ENCODE data around the gene VANGL1. TPM values are rescaled to one million over a fixed set of nuclear protein-coding genes. Genes with fewer than 3 reads are reported as not detected.

Gene VANGL1
- total and polyA plus RNA-seq, 3 experiments from 2014 or later = 3.0 to 3.3 (median 3.2) TPM

DNA sequence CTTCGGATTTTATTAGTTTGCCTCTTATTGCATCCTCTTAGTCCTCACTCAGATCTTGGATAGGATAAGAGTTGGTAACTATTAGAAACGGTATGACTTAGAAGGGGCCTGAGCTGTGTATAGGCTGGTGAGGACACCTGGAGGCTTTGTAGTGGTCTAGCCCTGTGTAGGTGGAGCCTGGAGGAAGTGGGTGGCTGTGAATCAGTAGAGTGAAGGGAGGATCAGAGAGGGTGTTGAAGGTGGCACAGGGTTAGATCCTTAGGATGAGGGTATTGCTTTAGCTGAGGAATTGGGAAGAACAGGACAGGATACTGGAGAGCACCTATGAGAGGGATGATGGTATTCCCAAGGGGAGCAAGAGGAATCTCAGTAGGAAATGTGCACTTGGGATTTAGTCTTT is 5.7 kb downstream of the VANGL1 start:
- Histone ChIP-seq H3K36me3 (ENCODE audit: insufficient read depth, low read length) (no peaks in the 10 kb centered on the region), H3K4me1 (ENCODE audit: insufficient read depth, low read length) (peaks cover 22% of the 10 kb centered on the region), H3K4me3 (ENCODE audit: low read length) (no peak overlapping the region), H3K27me3 (ENCODE audit: insufficient read depth, low read length, poor library complexity, severe bottlenecking) (no peaks in the 10 kb centered on the region), H3K27ac (ENCODE audit: low read depth, low read length) (no peak overlapping the region), H3K9me3 (ENCODE audit: low read length) (no peaks in the 10 kb centered on the region)
- ChIA-PET POLR2A (no interaction called here), CTCF (interaction anchor here (0.7 kb wide), 1 partner anchor 15 kb away, joined by 3 read pairs; no protein-coding TSS in a partner anchor)
- Mint-ChIP-seq H3K36me3 (peaks cover 0 to 2% (median 0%) of the 10 kb centered on the region in 3 donors), H3K4me3 (no peak overlapping the region), H3K9me3 (no peaks in the 10 kb centered on the region), H3K27ac (no peak overlapping the region), H3K27me3 (peaks cover 7 to 19% of the 10 kb centered on the region in 2 donors), H3K4me1 (peaks cover 9% of the 10 kb centered on the region in 3 donors)
- no peak for DNase-seq

DNA sequence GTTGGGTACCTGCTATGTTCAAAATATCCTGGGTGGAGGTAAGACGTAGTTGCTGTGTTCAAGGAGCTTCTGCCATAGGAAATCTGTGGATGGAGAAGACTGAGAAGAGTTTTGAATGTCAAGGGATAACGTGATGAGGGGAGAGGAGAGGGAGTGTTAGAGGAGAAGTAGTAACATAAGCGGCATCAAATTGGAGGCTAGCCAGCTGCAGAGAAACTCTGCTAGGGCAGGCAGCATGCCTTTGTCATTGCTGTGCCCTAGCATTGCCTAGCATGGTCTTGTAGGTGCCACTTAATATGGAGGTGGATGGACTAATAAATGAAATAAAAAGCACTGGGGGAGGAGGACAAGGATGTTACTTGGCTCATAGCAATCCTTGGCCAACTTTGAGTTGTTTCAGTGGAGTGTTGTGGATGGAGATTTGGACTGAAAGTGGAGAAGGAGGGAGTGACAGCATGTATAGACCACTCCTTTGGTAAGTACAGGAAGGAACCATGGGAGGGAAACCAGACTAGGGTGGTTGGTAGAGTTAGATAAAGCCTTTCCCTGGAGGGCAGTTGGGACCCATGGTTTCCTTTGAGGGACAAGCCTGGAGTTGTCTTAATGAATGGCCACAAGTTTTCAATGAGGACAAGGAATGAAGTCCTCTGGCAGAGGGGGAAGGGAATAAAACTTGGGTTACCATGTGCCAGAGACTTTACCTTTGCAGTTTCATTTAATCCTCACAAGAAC is 6.3 kb downstream of the VANGL1 start:
- peak overlapping the region; percentile 20 for H3K27ac ChIP-seq (ENCODE audit: low read depth, low read length)

DNA sequence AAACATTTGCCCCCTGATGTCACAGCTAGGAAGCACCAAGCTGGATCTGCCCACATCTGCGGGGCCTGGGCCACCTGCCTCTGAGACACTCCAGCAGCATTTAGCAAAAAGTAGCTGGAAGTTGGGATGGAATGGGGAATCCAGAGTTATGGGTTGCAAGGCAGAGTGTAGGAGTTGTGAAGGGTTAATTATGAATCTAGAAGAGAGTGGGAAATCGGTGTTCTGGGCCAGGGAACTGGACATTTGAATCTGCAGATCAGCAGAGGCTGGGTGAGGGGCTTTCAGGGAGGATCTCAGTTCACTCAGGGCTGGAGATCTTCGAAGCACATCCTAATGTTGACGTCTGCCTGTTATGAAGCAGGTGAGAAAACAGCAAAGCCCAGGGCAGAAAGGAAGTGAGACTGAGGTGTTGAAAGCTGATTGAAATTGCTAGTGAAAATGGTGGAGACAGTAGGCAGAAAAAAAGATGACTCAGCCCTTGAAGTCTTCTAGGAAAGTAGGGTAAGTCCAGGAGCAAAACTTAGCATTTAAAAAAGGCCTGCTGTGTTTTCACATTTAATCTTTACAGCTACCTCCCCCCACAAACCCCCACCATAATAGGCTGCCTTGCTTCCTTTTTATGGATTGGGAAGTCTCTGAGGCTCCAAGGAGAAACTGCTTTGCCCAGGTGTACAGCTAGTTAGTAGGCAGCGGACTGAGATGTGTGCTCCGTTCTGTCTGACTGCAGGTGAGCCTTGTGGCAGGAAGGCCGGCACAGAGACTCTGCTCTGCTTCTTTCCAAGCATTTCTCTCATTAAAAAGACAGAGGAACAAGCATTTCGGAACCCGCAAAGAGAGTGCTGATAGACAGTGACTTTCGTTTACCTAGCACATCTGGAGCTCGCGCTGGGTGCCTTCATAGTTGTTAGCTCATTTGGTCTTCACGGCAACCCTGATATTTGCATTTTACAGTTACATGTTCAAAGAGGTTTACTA is 7.2 kb downstream of the VANGL1 start:
- H3K9me3 Mint-ChIP-seq = no peaks in the 10 kb centered on the region
- POLR2A ChIA-PET = no interaction called here
- H3K36me3 Mint-ChIP-seq = peaks cover 0 to 3% (median 0%) of the 10 kb centered on the region in 3 donors

More for the DNA sequence above, 6.3 kb downstream of the VANGL1 start:
- Histone ChIP-seq H3K4me1 (ENCODE audit: insufficient read depth, low read length) (peaks cover 22% of the 10 kb centered on the region), H3K4me3 (ENCODE audit: low read length) (no peak overlapping the region), H3K36me3 (ENCODE audit: insufficient read depth, low read length) (no peaks in the 10 kb centered on the region), H3K27me3 (ENCODE audit: insufficient read depth, low read length, poor library complexity, severe bottlenecking) (no peaks in the 10 kb centered on the region), H3K9me3 (ENCODE audit: low read length) (no peaks in the 10 kb centered on the region)
- peaks cover 0 to 3% (median 0%) of the 10 kb centered on the region in 3 donors for H3K36me3 Mint-ChIP-seq
- H3K27me3 Mint-ChIP-seq = peaks cover 1 to 14% of the 10 kb centered on the region in 2 donors
- no peaks in the 10 kb centered on the region for H3K9me3 Mint-ChIP-seq
- CTCF ChIA-PET = interaction anchor here (0.7 kb wide), 1 partner anchor 14 kb away, joined by 3 read pairs; no protein-coding TSS in a partner anchor
- no peak for DNase-seq
- no peak overlapping the region for H3K4me3 Mint-ChIP-seq
- H3K4me1 Mint-ChIP-seq = peaks cover 4% of the 10 kb centered on the region in 3 donors
- POLR2A ChIA-PET = no interaction called here
- H3K27ac Mint-ChIP-seq = no peak overlapping the region

DNA sequence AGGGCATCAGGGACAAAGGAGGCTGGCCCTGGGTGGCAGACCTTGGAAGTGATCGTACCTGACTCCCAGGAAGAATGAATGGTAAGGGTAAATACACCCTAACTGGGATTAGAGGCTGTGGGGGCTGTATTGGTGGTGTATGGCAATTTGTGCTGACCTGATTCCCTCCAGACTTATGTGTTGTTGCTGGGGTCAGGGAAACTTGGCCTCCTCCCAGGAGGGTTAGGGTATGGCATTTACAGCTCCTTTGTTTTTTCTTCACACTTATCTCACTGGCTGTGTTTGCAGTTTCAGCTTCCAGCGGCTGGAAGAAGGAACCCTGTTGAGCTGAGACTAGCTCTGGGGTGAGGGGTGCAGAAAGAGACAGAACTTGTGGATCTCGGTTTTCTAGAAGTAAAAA is 8.2 kb downstream of the VANGL1 start:
- peaks cover 15% of the 10 kb centered on the region for H3K4me1 ChIP-seq (ENCODE audit: insufficient read depth, low read length)
- CTCF ChIA-PET = no interaction called here
- H3K27ac Mint-ChIP-seq = no peak overlapping the region

More for the DNA sequence above, 7.2 kb downstream of the VANGL1 start:
- no peak overlapping the region for H3K4me3 Mint-ChIP-seq
- no peak overlapping the region for H3K27ac Mint-ChIP-seq
- no peak for DNase-seq
- Histone ChIP-seq H3K4me3 (ENCODE audit: low read length) (no peak overlapping the region), H3K27me3 (ENCODE audit: insufficient read depth, low read length, poor library complexity, severe bottlenecking) (no peaks in the 10 kb centered on the region), H3K9me3 (ENCODE audit: low read length) (no peaks in the 10 kb centered on the region), H3K4me1 (ENCODE audit: insufficient read depth, low read length) (peaks cover 15% of the 10 kb centered on the region), H3K36me3 (ENCODE audit: insufficient read depth, low read length) (no peaks in the 10 kb centered on the region), H3K27ac (ENCODE audit: low read depth, low read length) (peak overlapping the region; percentile 20)
- peaks cover 0 to 9% of the 10 kb centered on the region in 2 donors for H3K27me3 Mint-ChIP-seq
- no peaks in the 10 kb centered on the region for H3K4me1 Mint-ChIP-seq
- CTCF ChIA-PET = no interaction called here

GRCh38 chr1:115650961-115651360 is 9.2 kb downstream of the VANGL1 start:
- CTCF ChIA-PET = no interaction called here
- Mint-ChIP-seq H3K27ac (peak overlapping the region in 1 of 8 donors; percentile 77), H3K36me3 (peaks cover 0 to 3% (median 0%) of the 10 kb centered on the region in 3 donors), H3K4me3 (no peak overlapping the region), H3K9me3 (no peaks in the 10 kb centered on the region), H3K4me1 (peaks cover 0 to 3% (median 0%) of the 10 kb centered on the region in 3 donors), H3K27me3 (no peaks in the 10 kb centered on the region)
- no peaks in the 10 kb centered on the region for H3K36me3 ChIP-seq (ENCODE audit: insufficient read depth, low read length)
- POLR2A ChIA-PET = no interaction called here
- DNase-seq = no peak
- peak overlapping the region; percentile 33 for H3K27ac ChIP-seq (ENCODE audit: low read depth, low read length)
- no peaks in the 10 kb centered on the region for H3K27me3 ChIP-seq (ENCODE audit: insufficient read depth, low read length, poor library complexity, severe bottlenecking)
- H3K4me3 ChIP-seq (ENCODE audit: low read length) = no peak overlapping the region
- no peaks in the 10 kb centered on the region for H3K9me3 ChIP-seq (ENCODE audit: low read length)
- peaks cover 15% of the 10 kb centered on the region for H3K4me1 ChIP-seq (ENCODE audit: insufficient read depth, low read length)

More for the DNA sequence above, 8.2 kb downstream of the VANGL1 start:
- H3K27ac ChIP-seq (ENCODE audit: low read depth, low read length) = peak overlapping the region; percentile 33
- Mint-ChIP-seq H3K9me3 (no peaks in the 10 kb centered on the region), H3K4me1 (no peaks in the 10 kb centered on the region), H3K27me3 (peaks cover 0 to 2% of the 10 kb centered on the region in 2 donors), H3K4me3 (no peak overlapping the region), H3K36me3 (peaks cover 0 to 3% (median 0%) of the 10 kb centered on the region in 3 donors)
- no peaks in the 10 kb centered on the region for H3K36me3 ChIP-seq (ENCODE audit: insufficient read depth, low read length)
- H3K4me3 ChIP-seq (ENCODE audit: low read length) = no peak overlapping the region
- POLR2A ChIA-PET = no interaction called here
- H3K27me3 ChIP-seq (ENCODE audit: insufficient read depth, low read length, poor library complexity, severe bottlenecking) = no peaks in the 10 kb centered on the region
- no peak for DNase-seq
- no peaks in the 10 kb centered on the region for H3K9me3 ChIP-seq (ENCODE audit: low read length)

GRCh38 chr1:115651391-115651790 is 9.6 kb downstream of the VANGL1 start:
- Mint-ChIP-seq H3K27ac (no peak overlapping the region), H3K9me3 (no peaks in the 10 kb centered on the region), H3K27me3 (no peaks in the 10 kb centered on the region), H3K4me1 (peaks cover 0 to 3% (median 2%) of the 10 kb centered on the region in 3 donors), H3K4me3 (no peak overlapping the region), H3K36me3 (peaks cover 0 to 3% (median 0%) of the 10 kb centered on the region in 3 donors)
- Histone ChIP-seq H3K27me3 (ENCODE audit: insufficient read depth, low read length, poor library complexity, severe bottlenecking) (no peaks in the 10 kb centered on the region), H3K36me3 (ENCODE audit: insufficient read depth, low read length) (no peaks in the 10 kb centered on the region), H3K27ac (ENCODE audit: low read depth, low read length) (peak overlapping the region; percentile 33), H3K9me3 (ENCODE audit: low read length) (no peaks in the 10 kb centered on the region), H3K4me3 (ENCODE audit: low read length) (no peak overlapping the region), H3K4me1 (ENCODE audit: insufficient read depth, low read length) (peaks cover 15% of the 10 kb centered on the region)
- ChIA-PET POLR2A (no interaction called here), CTCF (no interaction called here)
- DNase-seq = no peak

- Mint-ChIP-seq H3K36me3 (peaks cover 0 to 3% (median 0%) of the 10 kb centered on the region in 3 donors), H3K4me1 (peaks cover 0 to 8% (median 3%) of the 10 kb centered on the region in 3 donors), H3K4me3 (no peak overlapping the region), H3K9me3 (no peaks in the 10 kb centered on the region), H3K27ac (no peak overlapping the region), H3K27me3 (no peaks in the 10 kb centered on the region)
- Histone ChIP-seq H3K4me3 (ENCODE audit: low read length) (no peak overlapping the region), H3K27me3 (ENCODE audit: insufficient read depth, low read length, poor library complexity, severe bottlenecking) (no peaks in the 10 kb centered on the region), H3K27ac (ENCODE audit: low read depth, low read length) (no peak overlapping the region), H3K9me3 (ENCODE audit: low read length) (no peaks in the 10 kb centered on the region), H3K4me1 (ENCODE audit: insufficient read depth, low read length) (peaks cover 15% of the 10 kb centered on the region), H3K36me3 (ENCODE audit: insufficient read depth, low read length) (no peaks in the 10 kb centered on the region)
- POLR2A ChIA-PET = no interaction called here
- no peak for DNase-seq
- CTCF ChIA-PET = no interaction called here
Observed at GRCh38 chr1:115652236-115652788, 10.5 kb downstream of the VANGL1 start.
